HL-60/S4 treated with retinoic acid at 250 ng/mL for 4 days and 3 days (cell line): ENCODE data around the gene LRP1.

Source experiments
- in situ Hi-C: fragments of 300-500 bp; cut with MboI; formaldehyde crosslinking; loops from 2 replicates; pipeline ENCODE4 v1.7.0; 2022; ENCODE audit warnings: low sequenced_read_pairs

LRP1 gene

DNA sequence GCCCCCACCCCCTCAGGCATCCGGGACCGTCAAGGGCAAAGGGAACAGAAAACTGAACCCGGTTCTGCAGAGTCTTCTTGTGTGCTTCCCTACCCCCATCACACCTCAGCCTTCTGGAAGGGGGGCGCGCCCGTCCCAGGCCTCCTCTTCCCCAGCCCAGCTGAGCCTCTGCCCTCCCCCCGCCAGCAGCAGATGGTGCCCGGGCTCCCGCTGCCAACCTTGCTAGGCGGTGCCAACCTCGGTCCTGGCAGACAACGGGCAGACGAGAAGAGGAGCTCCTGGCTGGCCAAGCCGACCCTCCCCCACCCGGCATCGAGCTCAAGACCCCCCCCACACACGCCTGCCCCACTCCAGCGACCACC, 114.0 kb downstream of the LRP1 start:
- in situ Hi-C loops: no loop called here

DNA sequence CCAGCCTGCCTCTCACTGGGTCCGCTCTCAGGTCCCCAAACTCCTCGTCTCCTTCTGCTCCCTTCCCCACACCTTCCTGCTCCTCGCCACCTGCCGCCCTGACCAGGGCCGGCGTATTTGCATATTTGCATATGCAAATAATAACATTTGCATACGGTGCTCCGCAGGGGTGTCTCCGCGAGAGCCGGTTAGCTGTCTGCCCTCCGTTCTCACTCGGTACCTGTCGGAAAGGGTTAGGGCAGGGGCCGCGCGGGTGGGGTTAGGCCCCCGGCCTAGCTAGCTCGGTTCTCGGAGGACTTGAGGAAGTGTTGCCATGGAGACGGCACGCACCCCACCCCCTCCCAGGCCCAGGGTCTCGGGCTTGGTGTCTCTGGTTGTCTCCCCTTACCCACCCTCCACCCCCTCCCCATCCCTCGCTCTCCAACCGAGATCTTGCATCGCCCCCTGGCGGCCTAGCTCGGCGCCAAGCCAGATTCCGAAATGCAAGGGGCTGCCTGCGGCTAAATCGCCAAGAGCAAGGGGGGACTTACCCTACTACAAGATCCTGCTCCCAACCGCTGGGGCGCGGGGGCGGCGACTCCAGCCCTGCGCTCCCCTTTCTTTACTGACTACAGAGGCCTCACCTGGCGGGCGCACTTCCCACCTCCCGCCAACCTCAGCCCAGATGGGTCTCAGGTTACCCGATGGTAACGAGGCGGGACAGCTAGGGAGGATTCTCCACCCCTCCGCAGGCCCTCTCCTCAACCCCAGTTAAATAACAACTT, 114.6 kb downstream of the LRP1 start:
- in situ Hi-C loops: no loop called here

DNA sequence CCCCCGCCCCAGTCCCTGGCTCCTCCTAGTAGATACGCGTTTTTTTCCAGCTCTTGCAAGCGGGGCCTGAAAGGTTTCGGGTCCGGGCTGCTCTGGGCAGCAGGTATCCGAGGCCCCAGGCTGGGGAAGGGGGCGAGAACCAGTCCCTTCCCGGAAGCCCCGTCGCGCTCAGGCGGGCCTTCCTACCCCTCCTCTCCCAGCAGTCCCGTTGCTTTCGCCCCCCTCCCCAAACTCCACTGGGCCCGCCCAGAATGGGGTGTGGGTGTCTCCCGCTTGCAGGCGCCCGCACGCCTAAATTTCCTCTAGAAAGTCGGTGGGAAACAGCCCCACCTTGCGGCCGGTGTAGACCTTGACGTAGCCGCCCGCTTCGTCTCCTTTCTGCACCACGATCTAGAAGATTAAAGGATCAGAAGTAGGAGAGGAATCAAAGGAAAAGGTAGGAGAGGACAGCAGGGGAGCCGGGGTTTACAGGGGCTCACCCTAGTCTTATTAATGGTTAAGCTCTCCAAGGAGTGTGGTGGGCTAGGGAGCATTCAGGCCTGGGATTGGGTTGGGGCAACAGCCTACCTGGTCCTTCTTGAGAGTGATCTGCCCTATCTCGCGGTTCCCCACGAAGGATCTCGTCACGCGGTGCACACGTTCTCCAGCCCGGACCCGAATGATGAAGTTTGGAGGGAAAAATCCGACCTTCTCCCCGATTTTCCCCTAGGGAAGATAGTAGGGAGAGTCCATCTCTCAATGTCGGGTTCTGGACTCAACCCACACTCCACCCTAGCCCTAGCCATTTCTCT, 115.4 kb downstream of the LRP1 start:
- in situ Hi-C loops: no loop called here

DNA sequence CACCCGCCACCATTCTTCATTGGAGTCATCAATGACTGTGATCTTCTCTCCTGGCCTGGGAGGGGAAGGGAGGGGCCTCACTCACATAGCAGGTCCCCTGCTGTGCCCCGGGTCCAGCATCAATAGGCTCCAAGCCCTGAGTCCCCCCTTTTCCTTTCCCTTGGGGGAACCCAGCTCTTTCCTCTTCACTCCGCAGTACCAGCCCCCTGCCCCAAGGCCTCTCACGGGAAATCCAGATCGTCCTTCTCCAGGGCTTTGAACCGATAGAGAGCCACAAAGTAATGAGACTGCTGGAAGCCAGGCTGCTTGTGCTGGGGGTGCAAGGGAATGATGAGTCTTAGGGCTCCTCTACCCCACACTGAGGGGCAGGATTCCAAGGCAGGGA, 116.0 kb downstream of the LRP1 start:
- in situ Hi-C loops: no loop called here

DNA sequence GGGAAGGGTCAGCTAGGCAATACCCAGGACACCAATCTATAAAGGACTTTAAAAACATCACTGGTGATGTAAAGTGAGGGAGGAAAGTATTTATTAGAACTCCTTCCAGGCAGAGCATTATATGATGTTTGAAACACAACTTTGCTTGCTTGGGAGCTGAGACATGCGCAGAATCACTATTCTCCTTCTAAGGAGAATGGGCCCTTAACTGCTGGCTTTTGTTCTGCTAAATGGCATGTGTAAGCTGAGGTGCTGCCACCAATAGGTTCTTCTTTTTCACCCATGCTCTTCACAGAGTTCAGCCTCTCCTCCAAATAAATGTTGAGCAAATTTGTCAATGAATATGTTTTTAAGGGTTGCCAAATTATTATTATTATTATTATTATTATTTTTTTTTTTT, 118.8 kb downstream of the LRP1 start:
- in situ Hi-C loops: no loop called here

DNA sequence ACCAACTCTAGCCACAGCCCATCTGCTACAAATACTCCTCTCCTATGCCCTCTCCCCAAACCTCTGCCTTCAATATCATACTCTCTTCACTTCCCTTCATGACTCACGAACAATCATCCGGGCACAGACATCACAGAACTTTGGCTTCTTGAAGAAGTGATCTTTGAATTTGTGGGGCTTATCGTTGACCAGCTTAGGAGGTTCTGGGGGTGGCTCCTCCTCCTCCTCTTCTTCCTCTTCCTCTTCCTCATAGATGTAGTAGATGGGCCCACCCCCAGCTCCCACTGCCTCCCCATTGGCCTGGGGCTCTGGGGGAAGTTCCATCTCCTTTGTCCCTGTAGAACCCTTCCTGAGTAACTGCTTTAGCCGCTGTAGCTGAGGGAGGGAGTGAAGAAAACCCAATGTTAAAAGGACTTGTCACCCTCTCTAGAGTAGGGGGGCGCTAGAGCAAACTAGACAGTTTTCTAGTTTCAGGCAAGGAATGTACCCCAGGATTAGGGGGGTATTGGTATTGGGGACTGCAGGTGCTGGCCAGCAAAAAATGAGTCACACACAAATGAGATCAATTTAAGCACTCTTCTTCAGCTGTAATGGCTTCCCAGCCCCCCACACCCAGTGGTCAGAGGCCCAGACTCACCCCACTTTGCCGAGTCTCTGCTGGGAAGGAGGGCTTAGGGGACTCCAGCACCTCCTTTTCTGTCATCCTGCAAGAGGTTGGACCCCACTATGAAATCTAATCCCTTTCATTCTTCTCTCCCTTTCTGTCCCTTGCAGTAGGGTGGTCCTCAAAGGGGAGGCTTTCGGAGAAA, 120.9 kb downstream of the LRP1 start:
- in situ Hi-C loops: no loop called here

DNA sequence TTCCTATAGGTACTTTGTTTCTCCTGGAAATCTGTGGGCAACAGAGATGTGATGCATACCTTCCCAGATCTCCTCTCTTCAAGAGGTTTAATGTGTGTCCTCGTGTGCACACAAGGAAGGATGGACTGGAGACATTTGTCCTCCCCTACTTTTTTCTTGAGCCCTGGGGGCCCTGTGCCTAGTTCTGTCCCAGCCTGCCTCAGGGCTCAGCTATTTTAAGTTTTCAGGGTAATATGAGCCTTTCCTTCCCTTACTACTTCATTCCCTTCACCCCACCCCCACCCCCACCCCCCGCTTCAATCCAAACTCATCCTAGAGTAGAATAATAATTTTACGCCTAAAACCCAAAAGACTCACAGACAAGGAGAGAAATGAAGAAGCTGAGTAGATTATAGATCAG, 122.3 kb downstream of the LRP1 start:
- in situ Hi-C loops: no loop called here

DNA sequence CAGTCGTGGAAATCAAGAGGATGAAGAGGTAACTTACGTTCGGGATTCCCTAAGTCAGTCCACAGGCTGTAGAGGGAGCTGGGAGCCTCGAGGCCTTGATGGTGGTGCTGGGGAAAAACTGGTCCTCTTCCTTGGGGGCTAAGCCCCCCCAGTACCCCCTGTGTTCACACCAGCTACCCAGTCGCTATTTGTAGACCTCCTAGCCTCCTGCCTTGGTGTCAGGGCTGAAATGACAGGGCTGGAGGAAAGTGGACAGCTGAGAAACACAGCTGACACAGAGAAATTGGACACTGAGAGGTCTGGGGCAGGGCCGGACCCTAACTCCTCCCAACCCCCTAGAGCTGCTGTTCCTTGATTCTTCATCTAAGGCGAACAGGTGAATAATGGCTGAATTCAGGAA, 122.7 kb downstream of the LRP1 start, which contains the start of gene STAC3:
Gene STAC3, minus strand, starts transcription at position 232 of the 400 bp plus-strand sequence. CDS start 1,551 bp downstream, outside the sequence.
- in situ Hi-C loops: no loop called here

DNA sequence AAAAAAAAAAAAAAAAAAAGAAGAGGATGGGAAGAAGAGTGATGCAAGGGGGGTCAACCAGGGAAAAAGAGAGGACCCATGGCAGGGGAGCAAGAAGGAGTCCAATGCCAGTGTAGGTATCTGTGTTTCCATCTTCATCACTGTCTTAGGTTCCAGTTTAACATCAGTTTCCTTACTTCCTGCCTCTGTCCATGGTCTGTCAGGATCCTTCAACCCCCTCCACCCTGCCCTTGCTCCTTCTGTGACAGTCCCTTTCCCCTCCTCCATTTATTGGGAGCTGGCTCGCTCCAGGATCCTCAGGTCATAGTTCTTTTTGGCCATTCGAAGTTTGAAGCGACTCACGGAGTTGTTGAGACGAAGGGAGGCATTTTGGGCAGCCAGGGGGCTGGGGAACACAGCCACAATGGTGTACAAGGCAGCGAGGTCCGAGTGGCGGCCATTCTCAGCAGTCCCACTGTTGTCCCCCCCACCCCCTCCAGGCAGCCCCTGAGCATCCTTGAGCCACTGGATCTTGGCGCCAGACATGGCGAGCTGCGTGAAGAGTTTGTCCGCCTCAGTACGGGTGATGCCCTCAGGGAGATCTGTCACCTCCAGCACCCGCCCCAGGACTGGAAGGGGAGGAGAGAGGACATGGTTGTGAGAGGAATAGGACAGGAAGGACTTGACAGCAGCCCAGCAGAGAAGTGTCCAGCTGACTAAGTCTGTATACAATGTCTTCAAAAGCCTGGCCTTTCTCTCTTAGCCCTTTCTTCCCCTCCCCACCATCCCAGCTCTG, 126.4 kb downstream of the LRP1 start:
- in situ Hi-C loops: no loop called here

DNA sequence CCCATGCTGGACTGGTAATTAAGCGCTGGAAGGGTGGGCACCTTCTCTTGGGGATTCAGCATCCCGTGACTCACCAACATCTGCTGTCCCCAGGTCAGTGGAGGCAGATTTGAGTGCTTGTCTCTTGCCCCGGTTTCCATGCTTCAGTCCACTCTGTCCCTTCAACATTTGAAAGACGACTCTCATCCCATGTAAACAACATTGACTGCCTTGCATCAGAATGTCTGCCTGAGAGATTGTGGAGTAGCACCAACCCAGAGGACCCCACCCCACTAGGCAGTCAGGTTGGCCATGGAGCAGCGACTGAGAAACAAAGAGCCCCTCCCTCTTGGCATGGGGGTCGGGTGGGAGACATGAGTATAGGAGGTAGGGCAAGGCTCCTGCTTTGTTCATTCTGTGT, 127.6 kb downstream of the LRP1 start:
- in situ Hi-C loops: no loop called here

DNA sequence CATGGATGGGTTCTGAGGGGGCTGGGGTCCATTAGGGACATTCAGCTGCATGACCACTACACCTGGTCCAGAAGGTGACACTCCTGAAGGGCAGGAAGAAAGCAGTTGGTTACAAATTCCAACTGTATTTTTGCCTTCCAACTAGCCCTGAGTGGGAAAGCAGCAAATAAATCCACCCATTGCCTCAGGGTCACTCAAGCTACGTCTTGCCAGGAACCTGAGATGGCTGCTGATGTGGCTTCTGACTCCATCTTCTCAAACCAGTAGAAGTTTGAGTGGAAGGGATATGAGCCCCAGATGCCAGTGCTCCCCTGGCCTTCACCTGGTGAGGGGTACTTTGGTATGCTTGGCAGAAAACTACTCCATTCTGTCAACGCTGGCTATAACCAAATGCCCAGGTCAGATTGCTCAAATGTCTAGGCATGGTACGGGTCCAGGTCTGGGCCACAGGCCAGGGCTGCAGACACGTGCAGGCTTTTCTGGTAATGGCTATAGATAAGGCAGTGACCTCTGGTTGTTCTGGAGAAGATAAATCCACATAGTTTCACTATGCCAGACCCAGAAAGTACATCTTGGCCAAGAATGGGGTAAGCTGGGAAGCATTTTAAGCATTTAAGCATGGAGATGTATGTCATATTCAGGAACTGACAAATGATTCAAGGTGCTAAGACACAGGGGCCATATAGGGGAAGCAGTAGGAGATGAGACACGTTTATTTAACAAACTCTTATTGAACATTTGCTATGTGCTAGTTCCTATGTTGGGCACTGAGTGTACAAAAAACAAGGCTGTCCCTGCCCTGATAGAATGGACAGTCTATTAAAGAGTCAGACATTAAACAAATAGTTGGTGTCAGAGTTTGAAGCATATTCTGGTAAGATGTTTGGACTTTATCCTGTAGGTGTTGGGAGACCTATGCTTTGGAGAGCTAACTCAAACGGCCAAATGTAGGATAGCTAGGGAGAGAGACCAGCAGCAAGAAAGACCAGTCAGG, 131.0 kb downstream of the LRP1 start:
- in situ Hi-C loops: no loop called here

DNA sequence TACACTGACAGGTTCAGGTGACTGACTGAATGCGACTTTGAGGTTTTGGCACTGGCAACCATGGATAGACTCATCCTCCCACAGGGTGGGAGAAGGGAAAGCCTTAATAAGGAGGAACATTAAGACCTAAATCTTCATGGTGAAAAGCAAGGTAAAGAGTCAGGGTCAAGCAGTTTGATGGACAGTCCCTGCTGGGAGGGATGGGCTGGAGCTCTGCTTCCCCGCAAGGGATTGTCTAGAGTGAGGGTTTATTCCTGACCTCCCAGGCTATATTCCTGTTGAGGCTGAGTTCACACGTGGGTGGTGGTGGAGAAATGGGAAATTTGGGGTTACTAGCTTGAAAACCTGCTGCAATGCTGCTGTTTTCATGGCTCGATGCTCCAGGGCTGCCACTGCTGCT, 132.1 kb downstream of the LRP1 start:
- in situ Hi-C loops: loop anchor here (10.0 kb wide), 1 partner anchor 194 kb away; the partner anchor contains the start of genes GLI1 and INHBE

DNA sequence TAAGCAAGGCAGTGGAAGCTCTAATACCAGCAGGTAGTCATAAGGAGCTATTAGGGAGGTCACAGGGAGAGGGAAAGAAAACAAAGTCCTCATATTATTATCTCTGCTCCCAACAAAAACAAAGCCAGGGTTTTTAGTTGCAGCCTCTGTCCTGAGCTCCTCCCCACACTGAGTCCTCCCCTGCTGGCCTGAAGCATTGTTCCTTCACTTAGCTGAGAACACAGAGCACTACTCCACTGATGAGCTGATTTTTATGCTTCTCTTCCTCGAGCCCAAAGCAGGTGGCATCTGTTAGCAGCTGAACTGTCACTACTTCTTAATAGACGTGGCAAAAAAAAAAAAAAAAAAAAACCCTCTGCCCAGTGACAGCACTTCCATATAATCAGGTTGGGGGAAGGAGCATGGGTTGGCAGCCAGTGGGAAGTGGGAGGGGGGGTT, 133.2 kb downstream of the LRP1 start:
- in situ Hi-C loops: loop anchor here (10.0 kb wide), 1 partner anchor 193 kb away; the partner anchor contains the start of genes GLI1 and INHBE

DNA sequence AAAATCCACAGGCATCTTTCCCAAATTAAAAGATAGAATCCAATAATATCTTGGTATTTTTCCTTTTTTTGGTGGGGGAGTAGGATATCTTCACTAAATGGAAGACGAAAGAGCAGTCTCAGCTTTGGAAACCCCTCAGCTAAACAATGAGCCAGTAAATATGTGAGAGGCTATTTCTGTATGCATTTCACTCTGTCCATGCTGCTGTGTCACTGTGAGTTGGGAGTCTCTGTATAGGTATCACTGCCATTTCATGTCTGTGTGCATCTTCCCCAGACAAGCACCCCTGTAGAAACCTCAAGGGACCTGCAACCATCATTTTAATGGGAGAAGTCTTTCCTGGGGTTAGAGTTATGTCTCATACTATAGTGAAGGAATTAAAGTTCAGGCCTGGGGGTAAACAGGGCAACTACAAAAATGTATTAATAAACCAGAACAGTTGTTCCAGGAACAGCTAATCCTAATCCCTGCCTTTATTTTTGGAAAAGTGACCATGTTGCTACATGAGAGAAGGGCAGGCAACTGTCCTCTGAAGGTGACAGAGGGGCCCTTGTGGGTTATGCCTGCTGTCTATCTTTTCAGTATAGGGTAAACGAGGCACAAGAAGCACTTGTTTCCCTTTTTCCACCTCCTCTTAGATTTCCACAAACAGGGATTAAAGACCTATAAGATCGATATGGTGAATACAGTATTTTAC, 134.0 kb downstream of the LRP1 start:
- in situ Hi-C loops: loop anchor here (10.0 kb wide), 1 partner anchor 193 kb away; the partner anchor contains the start of genes GLI1 and INHBE
